Glutamatergic neuron (in vitro differentiated cells): Measurements from ENCODE around the gene NCLN. TPM values are rescaled to one million over a fixed set of nuclear protein-coding genes. Genes with fewer than 3 reads are reported as not detected.

ENCODE experiments used
- DNase-seq: peaks from one replicate; pipeline ENCODE4 v3.0.0; 2022
- H3K27ac Mint-ChIP-seq: one replicate; pipeline ENCODE4 v1.8.0; 2020; ENCODE audit warnings: mild to moderate bottlenecking, mixed read lengths, inconsistent platforms; ENCODE audit not compliant: unreplicated experiment
- H3K27me3 Mint-ChIP-seq: one replicate; pipeline ENCODE4 v1.8.0; 2020; ENCODE audit warnings: mild to moderate bottlenecking, moderate library complexity, mixed read lengths, inconsistent platforms; ENCODE audit not compliant: unreplicated experiment
- H3K36me3 Mint-ChIP-seq: one replicate; pipeline ENCODE4 v1.8.0; 2020; ENCODE audit warnings: mild to moderate bottlenecking, mixed read lengths, inconsistent platforms; ENCODE audit not compliant: unreplicated experiment
- H3K4me1 Mint-ChIP-seq: one replicate; pipeline ENCODE4 v1.8.0; 2020; ENCODE audit warnings: mild to moderate bottlenecking, low read depth, mixed read lengths, inconsistent platforms; ENCODE audit not compliant: unreplicated experiment
- H3K4me3 Mint-ChIP-seq: one replicate; pipeline ENCODE4 v1.8.0; 2020; ENCODE audit warnings: mild to moderate bottlenecking, mixed read lengths, inconsistent platforms; ENCODE audit not compliant: unreplicated experiment
- H3K9me3 Mint-ChIP-seq: one replicate; pipeline ENCODE4 v1.8.0; 2020; ENCODE audit warnings: mild to moderate bottlenecking, moderate library complexity, mixed read lengths, inconsistent platforms; ENCODE audit not compliant: unreplicated experiment
- total RNA-seq: library from RNA; stranded (reverse); fragmentation: NEBNext Ultra II Directional; extraction: Animal tissue kit (Norgen Biotek cat#: 25700); gene quantifications from one replicate; pipeline ENCODE4 v1.2.1, GENCODE V29; 2021; ENCODE audit not compliant: unreplicated experiment
- TF ChIP-seq, protein P1 (sequence below): fragments of 200-600 bp; sonication (generic); IDR thresholded peaks from one replicate; pipeline ENCODE4 v1.5.0; 2021; ENCODE audit not compliant: partially characterized antibody, unreplicated experiment

Gene NCLN
- total RNA-seq, 1 donor from 2014 or later = 54.4 TPM

GRCh38 chr19:3238066-3238561 lies 52.4 kb downstream of the NCLN start:
- DNase-seq = no peak
- Mint-ChIP-seq H3K27me3 (peaks cover 8% of the 10 kb centered on the region), H3K4me3 (no peak overlapping the region), H3K4me1 (peaks cover 4% of the 10 kb centered on the region), H3K36me3 (no peaks in the 10 kb centered on the region), H3K9me3 (peaks cover 2% of the 10 kb centered on the region), H3K27ac (no peak overlapping the region)
- TF ChIP-seq, protein P1, sequence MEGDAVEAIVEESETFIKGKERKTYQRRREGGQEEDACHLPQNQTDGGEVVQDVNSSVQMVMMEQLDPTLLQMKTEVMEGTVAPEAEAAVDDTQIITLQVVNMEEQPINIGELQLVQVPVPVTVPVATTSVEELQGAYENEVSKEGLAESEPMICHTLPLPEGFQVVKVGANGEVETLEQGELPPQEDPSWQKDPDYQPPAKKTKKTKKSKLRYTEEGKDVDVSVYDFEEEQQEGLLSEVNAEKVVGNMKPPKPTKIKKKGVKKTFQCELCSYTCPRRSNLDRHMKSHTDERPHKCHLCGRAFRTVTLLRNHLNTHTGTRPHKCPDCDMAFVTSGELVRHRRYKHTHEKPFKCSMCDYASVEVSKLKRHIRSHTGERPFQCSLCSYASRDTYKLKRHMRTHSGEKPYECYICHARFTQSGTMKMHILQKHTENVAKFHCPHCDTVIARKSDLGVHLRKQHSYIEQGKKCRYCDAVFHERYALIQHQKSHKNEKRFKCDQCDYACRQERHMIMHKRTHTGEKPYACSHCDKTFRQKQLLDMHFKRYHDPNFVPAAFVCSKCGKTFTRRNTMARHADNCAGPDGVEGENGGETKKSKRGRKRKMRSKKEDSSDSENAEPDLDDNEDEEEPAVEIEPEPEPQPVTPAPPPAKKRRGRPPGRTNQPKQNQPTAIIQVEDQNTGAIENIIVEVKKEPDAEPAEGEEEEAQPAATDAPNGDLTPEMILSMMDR = no peak

- H3K4me3 Mint-ChIP-seq = no peak overlapping the region
- H3K27me3 Mint-ChIP-seq = peaks cover 8% of the 10 kb centered on the region
- no peaks in the 10 kb centered on the region for H3K4me1 Mint-ChIP-seq
- no peak overlapping the region for H3K27ac Mint-ChIP-seq
- peaks cover 2% of the 10 kb centered on the region for H3K9me3 Mint-ChIP-seq
- no peaks in the 10 kb centered on the region for H3K36me3 Mint-ChIP-seq
- no peak for DNase-seq
- TF ChIP-seq, protein P1 = no peak
These were observed 53.6 kb downstream of the NCLN start for GRCh38 chr19:3239367-3239766.

DNA sequence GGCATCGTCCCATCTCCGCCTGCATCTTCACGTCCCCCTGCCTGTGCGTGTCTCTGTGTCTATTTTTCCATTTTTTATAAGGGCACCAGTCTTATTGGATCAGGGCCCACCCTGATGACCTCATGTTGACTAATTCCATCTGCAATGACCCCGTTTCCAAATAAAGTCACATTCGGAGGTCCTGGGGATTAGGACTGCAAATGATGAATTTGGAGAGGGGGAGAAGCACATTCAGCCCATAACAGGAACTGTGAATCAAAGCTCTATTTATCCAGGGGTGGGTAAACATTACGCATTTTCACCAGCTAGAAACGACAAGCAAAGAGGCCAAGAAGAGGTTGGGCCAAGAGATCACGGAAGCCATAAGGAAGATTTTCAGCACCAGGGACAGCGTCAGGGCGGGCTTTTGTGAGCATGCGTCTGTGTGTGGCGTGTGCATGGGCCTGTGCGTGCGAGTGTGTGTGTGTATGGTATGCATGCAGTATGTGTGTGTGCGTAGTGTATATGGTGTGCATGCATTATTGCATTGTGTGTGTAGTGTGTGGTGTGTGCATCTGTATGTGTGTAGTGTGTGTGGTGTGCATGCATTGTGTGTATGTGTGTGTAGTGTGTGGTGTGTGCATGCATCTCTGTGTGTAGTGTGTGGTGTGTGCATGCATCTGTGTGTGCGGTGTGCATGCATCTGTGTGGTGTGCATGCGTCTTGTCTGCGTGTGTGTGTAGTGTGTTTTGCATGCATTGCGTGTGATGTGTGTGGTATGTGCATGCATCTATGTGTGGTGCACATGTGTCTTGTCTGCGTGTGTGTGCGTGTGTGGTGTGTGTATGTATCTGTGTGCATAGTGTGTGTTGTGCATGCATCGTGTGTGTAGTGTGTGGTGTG lies 58.3 kb downstream of the NCLN start:
- H3K9me3 Mint-ChIP-seq = no peaks in the 10 kb centered on the region
- H3K27ac Mint-ChIP-seq = no peak overlapping the region
- no peaks in the 10 kb centered on the region for H3K36me3 Mint-ChIP-seq
- TF ChIP-seq, protein P1 = no peak
- no peak for DNase-seq
- H3K4me1 Mint-ChIP-seq = no peaks in the 10 kb centered on the region
- H3K4me3 Mint-ChIP-seq = no peak overlapping the region
- H3K27me3 Mint-ChIP-seq = peaks cover 2% of the 10 kb centered on the region

DNA sequence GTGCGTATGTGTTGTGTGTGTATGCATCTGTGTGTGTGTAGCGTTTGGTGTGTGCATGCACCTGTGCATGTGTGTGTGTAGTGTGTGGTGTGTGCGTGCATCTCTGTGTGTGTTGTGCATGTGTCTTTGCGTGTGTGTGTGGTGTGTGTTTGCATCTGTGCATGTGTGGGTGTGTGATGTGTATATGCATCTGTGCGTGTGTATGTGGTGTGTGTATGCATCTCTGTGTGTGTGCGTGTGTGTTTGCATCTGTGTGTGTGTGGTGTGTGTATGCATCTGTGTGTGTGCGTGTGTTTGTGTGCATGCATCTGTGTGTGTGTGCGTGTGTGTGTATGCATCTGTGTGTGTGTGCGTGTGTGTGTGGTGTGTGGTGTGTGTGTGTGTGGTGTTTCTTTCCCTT lies 59.3 kb downstream of the NCLN start:
- Mint-ChIP-seq H3K4me1 (no peaks in the 10 kb centered on the region), H3K27me3 (peaks cover 2% of the 10 kb centered on the region), H3K27ac (no peak overlapping the region), H3K4me3 (no peak overlapping the region), H3K9me3 (peaks cover 2% of the 10 kb centered on the region), H3K36me3 (no peaks in the 10 kb centered on the region)
- DNase-seq = no peak
- TF ChIP-seq, protein P1 = no peak

- Mint-ChIP-seq H3K27me3 (peaks cover 2% of the 10 kb centered on the region), H3K4me3 (no peak overlapping the region), H3K36me3 (no peaks in the 10 kb centered on the region), H3K9me3 (peaks cover 2% of the 10 kb centered on the region), H3K27ac (no peak overlapping the region), H3K4me1 (no peaks in the 10 kb centered on the region)
- no peak for DNase-seq
- TF ChIP-seq, protein P1 = no peak
These were observed 63.1 kb downstream of the NCLN start for GRCh38 chr19:3248728-3249326.
